ENCODE measurements around the gene KIF1B.
"Not testable (repeated sequence)": the region's sequence is repeated elsewhere in the genome, so short reads cannot be mapped to it uniquely, and the experiment has no call there.

The KIF1B gene

GRCh38 chr1:10368194-10368593 lies 157.8 kb downstream of the KIF1B start:
- Histone ChIP-seq H2AFZ (ENCODE audit: low read depth, low read length) (no peak overlapping the region), H3K36me3 (ENCODE audit: insufficient read depth, low read length) (peaks cover 10% of the 10 kb centered on the region; the same call in 1 of the 2 replicates), H3K4me1 (ENCODE audit: insufficient read depth, low read length) (no peaks in the 10 kb centered on the region), H4K20me1 (ENCODE audit: insufficient read depth, low read length) (no peaks in the 10 kb centered on the region), H3K4me2 (ENCODE audit: insufficient read depth, low read length) (no peak overlapping the region), H3K9me3 (ENCODE audit: insufficient read depth, low read length, severe bottlenecking) (no peaks in the 10 kb centered on the region), H3K27me3 (ENCODE audit: insufficient read depth, low read length, poor library complexity) (no peaks in the 10 kb centered on the region), H3K9ac (ENCODE audit: low read depth, low read length) (no peak overlapping the region), H3K4me3 (ENCODE audit: low read depth in 1 of 2, low read length in 2 of 2) (no peak overlapping the region), H3K27ac (ENCODE audit: low read length) (no peak overlapping the region), H3K79me2 (ENCODE audit: insufficient read depth, low read length) (no peaks in the 10 kb centered on the region)
- TF ChIP-seq, protein P1, sequence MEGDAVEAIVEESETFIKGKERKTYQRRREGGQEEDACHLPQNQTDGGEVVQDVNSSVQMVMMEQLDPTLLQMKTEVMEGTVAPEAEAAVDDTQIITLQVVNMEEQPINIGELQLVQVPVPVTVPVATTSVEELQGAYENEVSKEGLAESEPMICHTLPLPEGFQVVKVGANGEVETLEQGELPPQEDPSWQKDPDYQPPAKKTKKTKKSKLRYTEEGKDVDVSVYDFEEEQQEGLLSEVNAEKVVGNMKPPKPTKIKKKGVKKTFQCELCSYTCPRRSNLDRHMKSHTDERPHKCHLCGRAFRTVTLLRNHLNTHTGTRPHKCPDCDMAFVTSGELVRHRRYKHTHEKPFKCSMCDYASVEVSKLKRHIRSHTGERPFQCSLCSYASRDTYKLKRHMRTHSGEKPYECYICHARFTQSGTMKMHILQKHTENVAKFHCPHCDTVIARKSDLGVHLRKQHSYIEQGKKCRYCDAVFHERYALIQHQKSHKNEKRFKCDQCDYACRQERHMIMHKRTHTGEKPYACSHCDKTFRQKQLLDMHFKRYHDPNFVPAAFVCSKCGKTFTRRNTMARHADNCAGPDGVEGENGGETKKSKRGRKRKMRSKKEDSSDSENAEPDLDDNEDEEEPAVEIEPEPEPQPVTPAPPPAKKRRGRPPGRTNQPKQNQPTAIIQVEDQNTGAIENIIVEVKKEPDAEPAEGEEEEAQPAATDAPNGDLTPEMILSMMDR (IDR thresholded peaks at IDR 0.05; ENCODE audit: borderline replicate concordance, extremely low read depth, low read length, poor library complexity, severe bottlenecking), result no peak
- TF ChIP-seq EZH2 (IDR thresholded peaks at IDR 0.05; ENCODE audit: borderline replicate concordance, low read depth, low read length, severe bottlenecking), result no peak
- DNase-seq, result no peak
- no peak for ATAC-seq (ENCODE audit: insufficient read depth, low read depth)

DNA sequence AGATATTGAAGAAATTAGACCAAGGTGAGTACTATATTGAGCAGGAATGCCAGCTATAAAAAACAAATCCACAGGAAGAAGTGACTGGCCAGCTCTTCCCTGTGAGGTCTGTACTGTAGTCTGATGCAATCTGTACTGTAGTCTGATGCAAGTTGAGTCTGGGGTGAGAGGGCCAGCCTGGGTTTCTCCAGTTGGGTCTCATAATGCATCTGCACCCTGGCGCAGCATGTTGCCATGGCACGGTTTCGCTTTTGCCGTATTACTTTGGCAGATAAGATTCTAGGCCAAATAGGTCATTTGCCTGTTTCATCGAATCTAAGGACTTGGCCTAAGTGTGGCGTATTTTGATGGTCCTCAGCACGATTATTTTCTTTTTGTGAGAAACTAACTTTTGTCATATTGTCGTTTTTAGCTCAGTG lies 164.1 kb downstream of the KIF1B start:
- Histone ChIP-seq H3K4me2 (ENCODE audit: insufficient read depth, low read length) (no peak overlapping the region), H3K27ac (ENCODE audit: low read length) (no peak overlapping the region), H4K20me1 (ENCODE audit: insufficient read depth, low read length) (no peaks in the 10 kb centered on the region), H3K4me1 (ENCODE audit: insufficient read depth, low read length) (no peaks in the 10 kb centered on the region), H2AFZ (ENCODE audit: low read depth, low read length) (no peak overlapping the region), H3K79me2 (ENCODE audit: insufficient read depth, low read length) (no peaks in the 10 kb centered on the region), H3K9me3 (ENCODE audit: insufficient read depth, low read length, severe bottlenecking) (no peaks in the 10 kb centered on the region), H3K9ac (ENCODE audit: low read depth, low read length) (no peak overlapping the region), H3K4me3 (ENCODE audit: low read depth in 1 of 2, low read length in 2 of 2) (no peak overlapping the region), H3K27me3 (ENCODE audit: insufficient read depth, low read length, poor library complexity) (no peaks in the 10 kb centered on the region), H3K36me3 (ENCODE audit: insufficient read depth, low read length) (peaks cover 38% of the 10 kb centered on the region)
- peak; percentile 20 for DNase-seq
- TF ChIP-seq, protein P1 (IDR thresholded peaks at IDR 0.05; ENCODE audit: borderline replicate concordance, extremely low read depth, low read length, poor library complexity, severe bottlenecking), result no peak
- TF ChIP-seq EZH2 (IDR thresholded peaks at IDR 0.05; ENCODE audit: borderline replicate concordance, low read depth, low read length, severe bottlenecking), result no peak
- ATAC-seq (ENCODE audit: insufficient read depth, low read depth), result peak; percentile 58; the same call in 1 of the 3 replicates

- H3K9me3 ChIP-seq (ENCODE audit: insufficient read depth, low read length, severe bottlenecking); H4K20me1 ChIP-seq (ENCODE audit: insufficient read depth, low read length); H2AFZ ChIP-seq (ENCODE audit: low read depth, low read length); H3K4me1 ChIP-seq (ENCODE audit: insufficient read depth, low read length); H3K27me3 ChIP-seq (ENCODE audit: insufficient read depth, low read length, poor library complexity); H3K4me3 ChIP-seq (ENCODE audit: low read depth in 1 of 2, low read length in 2 of 2); H3K9ac ChIP-seq (ENCODE audit: low read depth, low read length); H3K79me2 ChIP-seq (ENCODE audit: insufficient read depth, low read length); H3K27ac ChIP-seq (ENCODE audit: low read length); H3K4me2 ChIP-seq (ENCODE audit: insufficient read depth, low read length): not testable (repeated sequence)
- TF ChIP-seq, protein P1 (IDR thresholded peaks at IDR 0.05; ENCODE audit: borderline replicate concordance, extremely low read depth, low read length, poor library complexity, severe bottlenecking), result peak; percentile 66
- DNase-seq (peak; percentile 38), ATAC-seq (ENCODE audit: insufficient read depth, low read depth) (peak; percentile 64; the same call in 2 of the 3 replicates)
- peaks cover 30% of the 10 kb centered on the region for H3K36me3 ChIP-seq (ENCODE audit: insufficient read depth, low read length)
Measured at GRCh38 chr1:10377365-10378029, 167.1 kb downstream of the KIF1B start.
